ENCODE measurements around the gene GAB2.

GAB2 gene

GRCh38 chr11:78221396-78222315, 196.0 kb downstream of the GAB2 start:
- no peak for DNase-seq (ENCODE audit: low spot score)

GRCh38 chr11:78220218-78221157, 197.1 kb downstream of the GAB2 start:
- DNase-seq (ENCODE audit: low spot score): no peak

GRCh38 chr11:78219493-78220217, 198.0 kb downstream of the GAB2 start:
- DNase-seq (ENCODE audit: low spot score): no peak

- peak; percentile 23 for DNase-seq (ENCODE audit: low spot score)
These were observed 198.7 kb downstream of the GAB2 start for GRCh38 chr11:78218707-78219492.

GRCh38 chr11:78217650-78218541, 199.7 kb downstream of the GAB2 start:
- peak; percentile 52 for DNase-seq (ENCODE audit: low spot score)

GRCh38 chr11:78216571-78217287, 200.9 kb downstream of the GAB2 start:
- DNase-seq (ENCODE audit: low spot score): peak; percentile 20

GRCh38 chr11:78216021-78216420, 201.6 kb downstream of the GAB2 start:
- DNase-seq (ENCODE audit: low spot score): no peak

- no peak for DNase-seq (ENCODE audit: low spot score)
These were observed 203.1 kb downstream of the GAB2 start for GRCh38 chr11:78214331-78215194.

- DNase-seq (ENCODE audit: low spot score): no peak
These were observed 203.9 kb downstream of the GAB2 start for GRCh38 chr11:78213526-78214330.

- no peak for DNase-seq (ENCODE audit: low spot score)
These were observed 204.8 kb downstream of the GAB2 start for GRCh38 chr11:78212586-78213371.

GRCh38 chr11:78211565-78211964, 206.1 kb downstream of the GAB2 start:
- no peak for DNase-seq (ENCODE audit: low spot score)

GRCh38 chr11:78210000-78210608, 207.5 kb downstream of the GAB2 start:
- DNase-seq (ENCODE audit: low spot score): no peak

- no peak for DNase-seq (ENCODE audit: low spot score)
These were observed 208.1 kb downstream of the GAB2 start for GRCh38 chr11:78209478-78209877.

GRCh38 chr11:78208257-78209165, 209.1 kb downstream of the GAB2 start:
- DNase-seq (ENCODE audit: low spot score): no peak

GRCh38 chr11:78207532-78208256, 209.9 kb downstream of the GAB2 start:
- no peak for DNase-seq (ENCODE audit: low spot score)
